Measurements from ENCODE around the gene PRKCG. TPM values are rescaled to one million over a fixed set of nuclear protein-coding genes. Genes with fewer than 3 reads are reported as not detected.

Gene PRKCG
- total RNA-seq, 2 donors from 2014 or later, result not detected

GRCh38 chr19:53898636-53899341 is 16.8 kb downstream of the PRKCG start:
- Histone ChIP-seq H3K27me3 (peaks cover 0 to 10% of the 10 kb centered on the region in 2 donors), H3K4me1 (no peaks in the 10 kb centered on the region), H3K36me3 (no peaks in the 10 kb centered on the region), H3K27ac (no peak overlapping the region), H3K9me3 (no peaks in the 10 kb centered on the region), H3K4me3 (no peak overlapping the region)
- TF ChIP-seq, protein P1, sequence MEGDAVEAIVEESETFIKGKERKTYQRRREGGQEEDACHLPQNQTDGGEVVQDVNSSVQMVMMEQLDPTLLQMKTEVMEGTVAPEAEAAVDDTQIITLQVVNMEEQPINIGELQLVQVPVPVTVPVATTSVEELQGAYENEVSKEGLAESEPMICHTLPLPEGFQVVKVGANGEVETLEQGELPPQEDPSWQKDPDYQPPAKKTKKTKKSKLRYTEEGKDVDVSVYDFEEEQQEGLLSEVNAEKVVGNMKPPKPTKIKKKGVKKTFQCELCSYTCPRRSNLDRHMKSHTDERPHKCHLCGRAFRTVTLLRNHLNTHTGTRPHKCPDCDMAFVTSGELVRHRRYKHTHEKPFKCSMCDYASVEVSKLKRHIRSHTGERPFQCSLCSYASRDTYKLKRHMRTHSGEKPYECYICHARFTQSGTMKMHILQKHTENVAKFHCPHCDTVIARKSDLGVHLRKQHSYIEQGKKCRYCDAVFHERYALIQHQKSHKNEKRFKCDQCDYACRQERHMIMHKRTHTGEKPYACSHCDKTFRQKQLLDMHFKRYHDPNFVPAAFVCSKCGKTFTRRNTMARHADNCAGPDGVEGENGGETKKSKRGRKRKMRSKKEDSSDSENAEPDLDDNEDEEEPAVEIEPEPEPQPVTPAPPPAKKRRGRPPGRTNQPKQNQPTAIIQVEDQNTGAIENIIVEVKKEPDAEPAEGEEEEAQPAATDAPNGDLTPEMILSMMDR (IDR thresholded peaks at IDR 0.05), result no peak
- no peak for DNase-seq (ENCODE audit: low spot score)

- H3K27me3 ChIP-seq, result peaks cover 0 to 10% of the 10 kb centered on the region in 2 donors
Observed at GRCh38 chr19:53900191-53900860, 18.3 kb downstream of the PRKCG start.

GRCh38 chr19:53903055-53903680 is 21.2 kb downstream of the PRKCG start:
- Histone ChIP-seq H3K27me3 (peaks cover 7 to 27% of the 10 kb centered on the region in 2 donors), H3K36me3 (no peaks in the 10 kb centered on the region), H3K4me1 (peaks cover 0 to 18% of the 10 kb centered on the region in 2 donors), H3K9me3 (no peaks in the 10 kb centered on the region), H3K27ac (no peak overlapping the region), H3K4me3 (no peak overlapping the region)
- DNase-seq (ENCODE audit: low spot score), result no peak
- TF ChIP-seq, protein P1 (IDR thresholded peaks at IDR 0.05), result no peak

More at GRCh38 chr19:53900191-53900860, 18.3 kb downstream of the PRKCG start:
- Histone ChIP-seq H3K36me3 (no peaks in the 10 kb centered on the region), H3K27ac (no peak overlapping the region), H3K4me1 (no peaks in the 10 kb centered on the region), H3K4me3 (no peak overlapping the region), H3K9me3 (no peaks in the 10 kb centered on the region)
- TF ChIP-seq, protein P1 (IDR thresholded peaks at IDR 0.05), result no peak
- DNase-seq (ENCODE audit: low spot score), result no peak

DNA sequence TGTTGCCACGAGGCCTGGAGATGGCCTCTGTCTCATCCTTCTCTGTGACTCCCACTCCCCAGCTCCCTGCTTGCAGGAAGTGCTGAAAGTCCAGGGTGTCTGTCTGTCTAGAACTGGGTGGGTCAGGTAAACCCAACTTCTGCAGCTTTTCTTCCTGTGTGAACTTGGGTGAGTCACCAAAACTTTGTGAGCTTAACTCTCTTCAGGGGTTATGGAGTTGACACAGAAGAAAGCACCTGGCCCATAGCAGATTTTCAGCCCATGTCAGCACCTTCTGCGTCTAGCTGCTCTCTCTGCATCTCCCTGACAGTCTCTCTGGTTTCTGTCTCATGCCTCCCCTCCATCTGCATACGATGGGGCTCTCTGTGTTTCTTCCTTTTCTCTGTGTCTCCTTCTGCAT is 22.9 kb downstream of the PRKCG start:
- TF ChIP-seq, protein P1 (IDR thresholded peaks at IDR 0.05), result no peak
- H3K27me3 ChIP-seq, result peaks cover 20 to 31% of the 10 kb centered on the region in 2 donors

GRCh38 chr19:53905787-53906186 is 23.8 kb downstream of the PRKCG start:
- Histone ChIP-seq H3K27me3 (peaks cover 20 to 40% of the 10 kb centered on the region in 2 donors), H3K36me3 (no peaks in the 10 kb centered on the region), H3K27ac (no peak overlapping the region), H3K4me1 (peaks cover 0 to 31% of the 10 kb centered on the region in 2 donors), H3K9me3 (no peaks in the 10 kb centered on the region), H3K4me3 (no peak overlapping the region)
- TF ChIP-seq, protein P1 (IDR thresholded peaks at IDR 0.05), result no peak
- DNase-seq (ENCODE audit: low spot score), result no peak

More for the DNA sequence above, 22.9 kb downstream of the PRKCG start:
- peaks cover 0 to 31% of the 10 kb centered on the region in 2 donors for H3K4me1 ChIP-seq
- H3K36me3 ChIP-seq, result no peaks in the 10 kb centered on the region
- no peak overlapping the region for H3K4me3 ChIP-seq
- no peak overlapping the region for H3K27ac ChIP-seq
- no peak for DNase-seq (ENCODE audit: low spot score)
- no peaks in the 10 kb centered on the region for H3K9me3 ChIP-seq

All from right atrium auricular region (tissue), 2 donors.